Measurements from ENCODE around the gene CLEC4E. TPM values are rescaled to one million over a fixed set of nuclear protein-coding genes. Genes with fewer than 3 reads are reported as not detected.
"Not testable (repeated sequence)": the region's sequence is repeated elsewhere in the genome, so short reads cannot be mapped to it uniquely, and the experiment has no call there.

Gene CLEC4E
- total RNA-seq, 6 experiments from 2014 or later: 0.42 to 3.1 (median 0.99) TPM

DNA sequence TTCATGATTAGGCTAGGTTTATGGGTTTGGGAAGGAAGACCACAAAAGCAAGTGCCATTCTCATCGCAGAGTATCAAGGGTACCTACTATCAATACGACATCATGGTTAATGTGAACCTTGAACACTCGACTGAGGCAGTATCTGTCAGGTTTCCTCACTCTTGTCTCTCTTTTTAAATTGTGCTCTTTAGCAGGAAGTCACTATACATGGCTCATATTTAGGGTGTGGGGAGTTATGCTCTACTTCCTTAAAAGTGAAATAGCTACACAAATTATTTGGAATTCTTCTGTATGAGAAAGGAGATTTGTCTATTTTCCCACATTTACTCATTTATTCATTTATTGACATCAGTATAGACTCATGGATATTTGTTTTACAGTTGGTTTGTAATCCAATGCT, 5.9 kb upstream of the CLEC4E start:
- TF ChIP-seq, protein P1, sequence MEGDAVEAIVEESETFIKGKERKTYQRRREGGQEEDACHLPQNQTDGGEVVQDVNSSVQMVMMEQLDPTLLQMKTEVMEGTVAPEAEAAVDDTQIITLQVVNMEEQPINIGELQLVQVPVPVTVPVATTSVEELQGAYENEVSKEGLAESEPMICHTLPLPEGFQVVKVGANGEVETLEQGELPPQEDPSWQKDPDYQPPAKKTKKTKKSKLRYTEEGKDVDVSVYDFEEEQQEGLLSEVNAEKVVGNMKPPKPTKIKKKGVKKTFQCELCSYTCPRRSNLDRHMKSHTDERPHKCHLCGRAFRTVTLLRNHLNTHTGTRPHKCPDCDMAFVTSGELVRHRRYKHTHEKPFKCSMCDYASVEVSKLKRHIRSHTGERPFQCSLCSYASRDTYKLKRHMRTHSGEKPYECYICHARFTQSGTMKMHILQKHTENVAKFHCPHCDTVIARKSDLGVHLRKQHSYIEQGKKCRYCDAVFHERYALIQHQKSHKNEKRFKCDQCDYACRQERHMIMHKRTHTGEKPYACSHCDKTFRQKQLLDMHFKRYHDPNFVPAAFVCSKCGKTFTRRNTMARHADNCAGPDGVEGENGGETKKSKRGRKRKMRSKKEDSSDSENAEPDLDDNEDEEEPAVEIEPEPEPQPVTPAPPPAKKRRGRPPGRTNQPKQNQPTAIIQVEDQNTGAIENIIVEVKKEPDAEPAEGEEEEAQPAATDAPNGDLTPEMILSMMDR (IDR thresholded peaks at IDR 0.05): no peak
- TF ChIP-seq POLR2A (IDR thresholded peaks at IDR 0.05): no peak
- ATAC-seq (no peak), DNase-seq (no peak)
- H3K36me3 ChIP-seq: no peaks in the 10 kb centered on the region
- H3K4me3 ChIP-seq: no peak overlapping the region
- intact Hi-C loops (cut with DNase I): loop anchor here in 1 of 2 donors (10.0 kb wide), 1 partner anchor 58 kb away; no protein-coding TSS in a partner anchor
- no peaks in the 10 kb centered on the region for H3K4me1 ChIP-seq
- WGBS (ENCODE audit: insufficient coverage, low coverage, low lambda C conversion rate, missing lambda C conversion rate): 56% methylated on average over 3 of the region's 3 CpGs
- H3K27ac ChIP-seq: no peak overlapping the region
- no peaks in the 10 kb centered on the region for H3K9me3 ChIP-seq
- H3K27me3 ChIP-seq: no peaks in the 10 kb centered on the region

DNA sequence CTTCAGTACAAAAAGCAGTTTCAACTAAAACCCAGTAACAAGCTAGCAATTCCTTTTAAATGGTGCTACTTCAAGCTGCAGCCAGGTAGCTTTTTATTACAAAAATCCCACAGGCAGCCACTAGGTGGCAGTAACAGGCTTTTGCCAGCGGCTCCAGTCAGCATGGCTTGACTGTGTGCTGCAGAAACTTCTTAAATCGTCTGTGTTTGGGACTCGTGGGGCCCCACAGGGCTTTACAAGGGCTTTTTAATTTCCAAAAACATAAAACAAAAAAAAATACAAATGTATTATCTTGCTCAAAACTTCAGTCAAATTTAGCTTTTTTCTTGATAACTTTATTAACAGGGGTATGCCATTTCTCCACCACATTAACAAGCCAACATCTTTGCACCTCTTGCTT, 3.6 kb upstream of the CLEC4E start:
- H3K4me3 ChIP-seq: no peak overlapping the region
- peak; percentile 87 to 97 (median 91) for ATAC-seq
- H3K27ac ChIP-seq: no peak overlapping the region
- H3K27me3 ChIP-seq: no peaks in the 10 kb centered on the region
- H3K9me3 ChIP-seq: no peaks in the 10 kb centered on the region
- intact Hi-C loops (cut with DNase I): loop anchor here (5.0 to 10.0 kb wide), 2 partner anchors 61 to 63 kb away; no protein-coding TSS in a partner anchor
- no peak for TF ChIP-seq POLR2A (IDR thresholded peaks at IDR 0.05)
- TF ChIP-seq, protein P1 (IDR thresholded peaks at IDR 0.05): peak; percentile 89 to 95 (median 93)
- H3K4me1 ChIP-seq: no peaks in the 10 kb centered on the region
- H3K36me3 ChIP-seq: no peaks in the 10 kb centered on the region
- peak in 2 of 3 donors; percentile 51 to 69 for DNase-seq
- WGBS (ENCODE audit: insufficient coverage, low coverage, low lambda C conversion rate, missing lambda C conversion rate): 6% methylated on average over 3 of the region's 3 CpGs

DNA sequence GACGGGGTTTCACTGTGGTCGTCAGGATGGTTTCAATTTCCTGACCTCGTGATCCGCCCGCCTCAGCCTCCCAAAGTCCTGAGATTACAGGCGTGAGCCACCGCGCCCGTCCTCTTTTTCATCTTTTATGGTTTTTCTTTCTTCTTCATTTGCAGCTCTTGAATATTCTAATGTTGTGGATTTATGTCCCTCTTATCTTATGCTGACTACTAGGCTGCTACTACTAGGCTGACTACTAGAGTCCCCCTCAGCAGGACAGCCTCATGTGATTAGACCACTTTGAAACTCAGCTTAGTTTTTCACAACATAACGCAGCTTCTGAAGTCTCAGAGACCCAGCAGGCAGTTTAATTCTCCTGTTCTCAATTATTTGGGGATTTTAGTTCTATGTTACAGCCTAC, 857 bp upstream of the CLEC4E start:
- 55% methylated on average over 10 of the region's 10 CpGs for WGBS (ENCODE audit: insufficient coverage, low coverage, low lambda C conversion rate, missing lambda C conversion rate)
- no peak for ATAC-seq
- TF ChIP-seq, protein P1 (IDR thresholded peaks at IDR 0.05): no peak
- TF ChIP-seq POLR2A (IDR thresholded peaks at IDR 0.05): no peak
- no peaks in the 10 kb centered on the region for H3K4me1 ChIP-seq
- DNase-seq: no peak
- no peaks in the 10 kb centered on the region for H3K27me3 ChIP-seq
- H3K36me3 ChIP-seq: no peaks in the 10 kb centered on the region
- intact Hi-C loops (cut with DNase I): loop anchor here (5.0 to 10.0 kb wide), 2 partner anchors 63 to 66 kb away; no protein-coding TSS in a partner anchor
- no peaks in the 10 kb centered on the region for H3K9me3 ChIP-seq
- H3K27ac ChIP-seq: no peak overlapping the region
- H3K4me3 ChIP-seq: no peak overlapping the region

DNA sequence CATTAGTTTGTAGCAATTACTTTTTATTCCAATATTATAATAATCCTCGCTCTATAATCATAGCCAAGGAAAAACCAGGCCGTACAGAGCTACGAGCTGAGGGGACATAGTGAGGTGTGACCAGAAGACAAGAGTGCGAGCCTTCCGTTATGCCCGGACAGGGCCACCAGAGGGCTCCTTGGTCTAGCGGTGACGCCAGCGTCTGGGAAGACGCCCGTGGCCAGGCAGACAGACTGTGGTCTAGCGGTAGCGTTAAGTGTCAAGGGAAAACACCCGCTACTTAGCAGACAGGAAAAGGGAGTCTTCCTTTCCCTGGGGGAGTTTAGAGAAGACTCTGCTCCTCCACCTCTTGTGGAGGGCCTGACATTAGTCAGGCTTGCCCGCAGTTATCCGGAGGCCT, 2.9 kb downstream of the CLEC4E start:
- H3K4me1 ChIP-seq; H3K36me3 ChIP-seq; intact Hi-C loops (cut with DNase I); H3K4me3 ChIP-seq; ATAC-seq; H3K9me3 ChIP-seq; H3K27me3 ChIP-seq; DNase-seq; H3K27ac ChIP-seq: not testable (repeated sequence)
- WGBS (ENCODE audit: insufficient coverage, low coverage, low lambda C conversion rate, missing lambda C conversion rate): 71% methylated on average over 6 of the region's 16 CpGs

DNA sequence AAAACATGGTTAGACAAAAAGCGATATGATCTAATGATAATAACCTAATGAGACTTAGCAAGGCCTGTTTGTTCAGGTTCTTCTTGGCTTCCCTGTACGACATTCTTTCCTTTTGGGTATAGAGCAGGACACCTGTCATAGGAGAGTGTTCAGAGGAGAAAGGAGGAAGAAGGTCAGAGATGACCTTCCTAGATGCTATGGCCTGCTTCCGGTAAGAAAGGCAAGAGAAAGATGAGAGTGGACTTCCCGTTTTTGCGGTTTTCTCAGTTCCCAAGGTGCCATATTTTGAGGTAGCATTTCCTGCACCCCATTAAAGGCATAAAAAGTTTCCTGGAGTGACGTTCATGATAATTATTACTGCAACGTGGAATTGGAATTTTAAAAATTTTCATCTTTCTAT, 8.7 kb downstream of the CLEC4E start:
- no peaks in the 10 kb centered on the region for H3K27me3 ChIP-seq
- H3K4me1 ChIP-seq: no peaks in the 10 kb centered on the region
- H3K27ac ChIP-seq: no peak overlapping the region
- no peak for DNase-seq
- H3K36me3 ChIP-seq: no peaks in the 10 kb centered on the region
- no peak for TF ChIP-seq POLR2A (IDR thresholded peaks at IDR 0.05)
- TF ChIP-seq, protein P1 (IDR thresholded peaks at IDR 0.05): no peak
- H3K4me3 ChIP-seq: no peak overlapping the region
- intact Hi-C loops (cut with DNase I): no loop called here
- no peak for ATAC-seq
- no peaks in the 10 kb centered on the region for H3K9me3 ChIP-seq
- 50% methylated on average over 7 of the region's 7 CpGs for WGBS (ENCODE audit: insufficient coverage, low coverage, low lambda C conversion rate, missing lambda C conversion rate)
